Measurements from ENCODE around the gene SLCO3A1.

Gene SLCO3A1

DNA sequence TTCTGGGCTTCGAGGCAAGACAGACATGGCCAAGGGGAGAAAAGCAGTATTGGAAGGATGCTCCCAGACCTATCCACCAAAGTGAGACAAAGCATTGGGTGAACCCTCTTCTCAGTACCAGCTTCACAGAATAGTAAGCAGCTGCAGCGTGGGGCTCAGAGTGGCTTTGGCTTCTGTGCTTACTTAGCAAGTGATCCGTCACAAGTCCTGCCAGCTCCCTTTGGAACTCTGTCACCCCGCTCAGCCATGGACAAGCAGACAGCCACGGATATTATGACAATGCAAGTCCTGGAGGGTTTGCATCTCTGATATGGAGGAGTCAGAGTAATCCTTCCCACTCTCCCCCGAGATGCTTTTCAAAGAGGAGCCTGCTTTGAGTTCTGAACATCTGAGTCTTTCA, 90.8 kb downstream of the SLCO3A1 start:
- no peaks in the 10 kb centered on the region for H4K20me1 ChIP-seq (ENCODE audit: insufficient read depth, low read length, poor library complexity, severe bottlenecking)
- no peaks in the 10 kb centered on the region for H3F3A ChIP-seq (ENCODE audit: low read depth)
- H3K9me3 ChIP-seq (ENCODE audit: insufficient read depth, low read depth, low read length), result no peaks in the 10 kb centered on the region
- no peak overlapping the region for H3K9ac ChIP-seq (ENCODE audit: low read depth, low read length, poor library complexity, severe bottlenecking)
- H3K27me3 ChIP-seq (ENCODE audit: insufficient read depth, low read length, poor library complexity, severe bottlenecking), result no peaks in the 10 kb centered on the region
- no peak for TF ChIP-seq EZH2phosphoT487 (IDR thresholded peaks at IDR 0.05; ENCODE audit: borderline replicate concordance)
- TF ChIP-seq, protein P1, sequence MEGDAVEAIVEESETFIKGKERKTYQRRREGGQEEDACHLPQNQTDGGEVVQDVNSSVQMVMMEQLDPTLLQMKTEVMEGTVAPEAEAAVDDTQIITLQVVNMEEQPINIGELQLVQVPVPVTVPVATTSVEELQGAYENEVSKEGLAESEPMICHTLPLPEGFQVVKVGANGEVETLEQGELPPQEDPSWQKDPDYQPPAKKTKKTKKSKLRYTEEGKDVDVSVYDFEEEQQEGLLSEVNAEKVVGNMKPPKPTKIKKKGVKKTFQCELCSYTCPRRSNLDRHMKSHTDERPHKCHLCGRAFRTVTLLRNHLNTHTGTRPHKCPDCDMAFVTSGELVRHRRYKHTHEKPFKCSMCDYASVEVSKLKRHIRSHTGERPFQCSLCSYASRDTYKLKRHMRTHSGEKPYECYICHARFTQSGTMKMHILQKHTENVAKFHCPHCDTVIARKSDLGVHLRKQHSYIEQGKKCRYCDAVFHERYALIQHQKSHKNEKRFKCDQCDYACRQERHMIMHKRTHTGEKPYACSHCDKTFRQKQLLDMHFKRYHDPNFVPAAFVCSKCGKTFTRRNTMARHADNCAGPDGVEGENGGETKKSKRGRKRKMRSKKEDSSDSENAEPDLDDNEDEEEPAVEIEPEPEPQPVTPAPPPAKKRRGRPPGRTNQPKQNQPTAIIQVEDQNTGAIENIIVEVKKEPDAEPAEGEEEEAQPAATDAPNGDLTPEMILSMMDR (conservative IDR thresholded peaks at IDR 0.05; ENCODE audit: low read length), result no peak
- H3K79me2 ChIP-seq (ENCODE audit: insufficient read depth, low read length), result no peaks in the 10 kb centered on the region
- H2AFZ ChIP-seq (ENCODE audit: low read length), result no peak overlapping the region
- H3K4me3 ChIP-seq (ENCODE audit: low read length, poor library complexity, severe bottlenecking), result no peak overlapping the region
- no peaks in the 10 kb centered on the region for H3K36me3 ChIP-seq (ENCODE audit: insufficient read depth, low read length)
- no peak overlapping the region for H3K4me2 ChIP-seq (ENCODE audit: low read depth, low read length, poor library complexity, severe bottlenecking)
- peaks cover 14% of the 10 kb centered on the region for H3K4me1 ChIP-seq (ENCODE audit: insufficient read depth, low read length, poor library complexity, severe bottlenecking)
- H3K9me2 ChIP-seq (replicated peaks; ENCODE audit: low read depth, low read length), result no peaks in the 10 kb centered on the region

DNA sequence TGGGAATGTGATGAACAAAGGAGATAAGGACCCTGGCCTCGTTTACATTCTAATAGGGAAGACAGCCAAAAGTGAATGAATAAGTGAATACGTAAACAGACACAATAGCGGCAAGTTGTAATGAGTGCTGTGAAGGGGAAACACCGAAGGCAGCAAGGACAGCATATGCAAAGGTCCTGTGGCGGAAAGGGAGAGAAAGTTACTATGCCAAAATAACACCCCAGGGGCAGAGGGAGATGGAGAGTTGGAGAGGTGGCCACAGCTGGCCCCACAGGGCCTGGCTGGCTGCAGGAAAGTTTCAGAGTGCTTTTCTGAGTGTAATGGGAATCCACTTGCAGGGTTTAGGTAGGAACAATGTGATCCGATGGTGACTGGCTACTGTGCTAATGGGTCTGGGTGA, 91.9 kb downstream of the SLCO3A1 start:
- H3K9ac ChIP-seq (ENCODE audit: low read depth, low read length, poor library complexity, severe bottlenecking), result no peak overlapping the region
- no peak overlapping the region for H3K4me2 ChIP-seq (ENCODE audit: low read depth, low read length, poor library complexity, severe bottlenecking)
- no peaks in the 10 kb centered on the region for H3F3A ChIP-seq (ENCODE audit: low read depth)
- H3K79me2 ChIP-seq (ENCODE audit: insufficient read depth, low read length), result no peaks in the 10 kb centered on the region
- H3K9me3 ChIP-seq (ENCODE audit: insufficient read depth, low read depth, low read length), result no peaks in the 10 kb centered on the region
- no peaks in the 10 kb centered on the region for H3K36me3 ChIP-seq (ENCODE audit: insufficient read depth, low read length)
- H3K27me3 ChIP-seq (ENCODE audit: insufficient read depth, low read length, poor library complexity, severe bottlenecking), result no peaks in the 10 kb centered on the region
- H3K9me2 ChIP-seq (replicated peaks; ENCODE audit: low read depth, low read length), result no peaks in the 10 kb centered on the region
- no peak overlapping the region for H3K4me3 ChIP-seq (ENCODE audit: low read length, poor library complexity, severe bottlenecking)
- no peak overlapping the region for H2AFZ ChIP-seq (ENCODE audit: low read length)
- no peaks in the 10 kb centered on the region for H4K20me1 ChIP-seq (ENCODE audit: insufficient read depth, low read length, poor library complexity, severe bottlenecking)
- H3K4me1 ChIP-seq (ENCODE audit: insufficient read depth, low read length, poor library complexity, severe bottlenecking), result peaks cover 14% of the 10 kb centered on the region
- TF ChIP-seq EZH2phosphoT487 (IDR thresholded peaks at IDR 0.05; ENCODE audit: borderline replicate concordance), result no peak
- TF ChIP-seq, protein P1 (conservative IDR thresholded peaks at IDR 0.05; ENCODE audit: low read length), result no peak

DNA sequence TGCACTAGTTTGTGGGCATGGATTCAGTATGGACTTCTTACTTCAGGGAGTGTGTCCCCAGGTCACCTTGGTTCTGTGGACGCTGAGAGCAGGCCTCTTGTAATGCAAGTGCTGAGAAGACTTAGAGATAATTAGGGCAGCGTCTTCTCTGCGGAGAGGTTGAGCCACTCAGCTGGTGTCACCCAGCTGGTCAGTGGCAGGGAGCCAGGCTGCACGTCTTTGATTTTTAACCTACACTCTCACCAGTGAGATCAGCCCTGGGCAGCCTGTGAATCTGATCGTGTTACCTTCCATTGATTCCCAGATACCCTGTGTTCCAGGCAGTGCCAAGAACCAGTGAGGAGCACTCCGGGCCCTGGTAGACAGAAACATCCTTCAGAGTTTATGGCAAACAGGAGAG, 92.6 kb downstream of the SLCO3A1 start:
- Histone ChIP-seq H3K4me1 (ENCODE audit: insufficient read depth, low read length, poor library complexity, severe bottlenecking) (peaks cover 7% of the 10 kb centered on the region), H3K27me3 (ENCODE audit: insufficient read depth, low read length, poor library complexity, severe bottlenecking) (no peaks in the 10 kb centered on the region), H4K20me1 (ENCODE audit: insufficient read depth, low read length, poor library complexity, severe bottlenecking) (no peaks in the 10 kb centered on the region), H3K79me2 (ENCODE audit: insufficient read depth, low read length) (no peaks in the 10 kb centered on the region), H2AFZ (ENCODE audit: low read length) (no peak overlapping the region), H3K36me3 (ENCODE audit: insufficient read depth, low read length) (no peaks in the 10 kb centered on the region), H3F3A (ENCODE audit: low read depth) (no peaks in the 10 kb centered on the region), H3K9me2 (replicated peaks; ENCODE audit: low read depth, low read length) (no peaks in the 10 kb centered on the region), H3K9ac (ENCODE audit: low read depth, low read length, poor library complexity, severe bottlenecking) (no peak overlapping the region), H3K4me3 (ENCODE audit: low read length, poor library complexity, severe bottlenecking) (no peak overlapping the region), H3K9me3 (ENCODE audit: insufficient read depth, low read depth, low read length) (no peaks in the 10 kb centered on the region), H3K4me2 (ENCODE audit: low read depth, low read length, poor library complexity, severe bottlenecking) (no peak overlapping the region)
- TF ChIP-seq, protein P1 (conservative IDR thresholded peaks at IDR 0.05; ENCODE audit: low read length), result no peak
- no peak for TF ChIP-seq EZH2phosphoT487 (IDR thresholded peaks at IDR 0.05; ENCODE audit: borderline replicate concordance)

Data from Loucy (cell line).